HG02973 (cell line): ENCODE results near the gene NES.

Source experiments
- ATAC-seq: cut with Tn5 transposase; IDR thresholded peaks from one replicate; pipeline ENCODE4 v1.9.1; 2021; ENCODE audit warnings: moderate library complexity; ENCODE audit not compliant: unreplicated experiment

NES gene

GRCh38 chr1:156684227-156684782 lies 7.1 kb upstream of the NES start:
- ATAC-seq, result no peak

- no peak for ATAC-seq
These were observed 5.1 kb upstream of the NES start for GRCh38 chr1:156682166-156682890.

DNA sequence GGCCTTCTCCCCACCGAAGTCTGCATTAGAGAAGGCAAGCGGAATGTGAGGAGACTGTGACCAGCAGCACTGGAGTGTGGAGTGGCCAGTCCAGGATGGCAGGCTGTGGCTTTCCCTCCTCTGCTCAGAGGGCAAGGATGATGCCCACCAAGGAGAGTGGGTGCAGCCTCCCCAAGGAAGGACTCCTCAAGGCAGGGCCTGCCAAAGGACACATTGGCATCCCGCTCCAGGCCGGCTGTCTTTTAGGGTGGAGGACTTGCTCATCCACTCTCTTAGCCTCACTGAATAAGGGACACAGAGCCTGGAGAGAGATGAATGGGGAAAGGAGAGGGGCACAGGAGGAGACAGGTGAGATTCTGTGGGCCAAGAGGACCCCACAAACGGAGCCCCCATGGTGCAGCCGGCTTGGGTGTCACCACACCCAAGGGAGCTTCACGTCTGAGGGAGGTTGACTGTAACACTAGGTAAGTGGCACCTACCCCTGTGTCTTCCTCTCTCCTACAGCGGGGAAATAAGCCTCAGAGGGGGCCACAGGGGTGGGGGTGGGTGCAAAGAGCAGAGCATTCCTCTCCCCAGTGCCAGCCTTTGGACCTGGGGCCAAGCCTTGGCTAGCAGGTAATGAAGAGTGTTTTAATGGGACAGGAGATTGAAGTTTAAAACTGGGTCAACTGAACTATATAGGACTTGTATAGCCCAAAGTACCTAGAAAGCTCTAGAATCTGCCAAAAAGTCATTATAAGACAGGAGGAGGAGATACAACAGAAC lies 4.2 kb upstream of the NES start:
- ATAC-seq, result no peak

- ATAC-seq, result no peak
These were observed 2.8 kb upstream of the NES start for GRCh38 chr1:156680056-156680455.

GRCh38 chr1:156677616-156678596 lies 699 bp upstream of the NES start:
- no peak for ATAC-seq

DNA sequence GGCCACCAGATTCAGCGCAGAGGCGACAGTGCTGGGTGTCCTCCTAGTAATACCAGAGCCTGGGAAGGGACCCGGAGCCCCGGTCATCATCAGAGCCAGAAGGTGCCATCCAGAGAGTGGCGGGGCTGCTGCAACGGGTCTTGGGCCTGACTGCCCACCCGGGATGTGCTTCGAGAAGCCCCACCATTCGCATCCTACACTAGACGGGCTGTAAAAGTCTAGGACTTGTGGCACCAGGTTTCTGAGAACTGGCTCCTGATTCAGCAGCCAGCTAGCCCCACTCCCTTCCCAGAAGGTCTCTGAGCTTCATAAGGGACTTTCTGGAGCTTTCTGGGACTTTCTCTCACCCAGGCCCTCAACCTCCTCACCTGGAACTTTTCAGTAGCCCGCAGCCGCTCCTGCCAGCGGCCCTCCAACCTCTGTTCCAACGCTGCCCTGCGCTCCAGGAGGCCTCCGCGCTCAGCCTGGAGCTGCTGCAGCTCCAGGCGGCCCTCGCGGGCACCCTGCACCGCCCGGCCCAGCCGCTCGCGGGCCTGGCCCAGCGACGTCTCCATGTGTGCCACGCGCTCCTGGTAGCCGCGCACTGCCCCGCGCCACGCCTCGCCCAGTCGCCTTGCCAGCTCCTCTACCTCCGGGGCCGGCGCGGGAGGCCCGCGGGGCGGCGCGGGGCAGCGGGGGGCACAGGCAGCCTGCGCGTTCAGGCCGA lies 940 bp downstream of the NES start:
- ATAC-seq, result no peak

DNA sequence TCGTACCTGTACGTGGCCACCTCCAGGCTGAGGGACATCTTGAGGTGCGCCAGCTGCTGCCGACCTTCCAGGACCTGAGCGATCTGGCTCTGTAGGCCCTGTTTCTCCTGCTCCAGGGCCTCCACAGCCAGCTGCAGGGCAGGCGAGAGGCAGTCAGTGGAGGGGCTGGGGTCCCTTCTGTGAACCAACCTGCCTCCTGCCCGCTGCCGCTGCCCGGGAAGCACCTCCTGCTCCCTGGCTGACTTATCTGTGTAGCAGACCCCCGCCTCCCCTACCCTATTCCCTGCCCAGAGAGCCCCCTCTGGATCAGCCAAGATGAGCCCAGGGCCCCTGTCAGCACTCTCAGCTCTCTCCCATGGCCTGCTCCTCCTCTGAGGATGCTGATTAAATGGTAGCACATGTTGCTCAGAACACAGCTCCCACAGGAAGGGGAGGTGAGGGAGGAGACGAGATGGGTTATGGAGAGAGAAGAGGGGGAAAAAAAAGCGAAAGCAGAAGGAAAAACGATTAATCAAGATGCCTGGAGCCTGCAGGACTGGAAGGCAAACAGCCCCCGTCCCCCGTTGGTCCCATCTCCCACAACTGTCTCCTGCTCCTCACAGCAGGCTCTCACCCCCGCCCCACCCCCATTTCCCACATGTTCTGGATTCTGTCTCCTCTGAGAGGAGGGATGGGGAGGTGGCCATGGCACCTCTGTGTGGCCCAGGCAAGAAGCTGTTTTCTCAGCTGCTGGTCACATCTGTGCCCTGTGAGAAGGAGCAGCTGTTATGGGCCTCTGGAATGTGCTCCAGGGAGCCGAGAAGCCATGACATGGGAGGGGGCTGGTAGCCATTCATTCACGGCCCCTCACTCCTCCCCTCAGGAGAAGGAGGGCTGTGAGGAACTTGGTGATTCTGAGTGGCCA lies 1.7 kb downstream of the NES start:
- ATAC-seq, result no peak

- no peak for ATAC-seq
These were observed 3.7 kb downstream of the NES start for GRCh38 chr1:156673387-156674121.

DNA sequence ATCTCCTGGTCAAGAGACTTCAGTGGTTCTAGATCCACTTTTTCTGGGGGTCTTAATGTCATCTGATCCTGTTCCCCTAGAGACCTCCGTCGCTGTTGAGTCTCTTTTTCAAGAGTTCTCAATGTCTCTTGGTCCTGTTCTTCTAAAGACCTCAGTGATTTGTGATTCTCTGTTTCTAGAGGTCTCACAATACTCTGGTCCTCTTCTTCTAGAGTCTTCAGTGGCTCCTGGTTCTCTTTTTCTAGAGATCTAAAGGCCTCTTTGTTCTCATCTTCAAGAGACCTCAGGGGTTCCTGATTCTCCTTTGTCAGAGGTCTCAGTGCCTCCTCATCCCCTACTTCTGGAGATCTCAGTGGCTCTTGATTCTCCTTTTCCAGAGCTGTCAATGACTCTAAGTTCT lies 5.4 kb downstream of the NES start:
- no peak for ATAC-seq

GRCh38 chr1:156670791-156671190 lies 6.4 kb downstream of the NES start:
- no peak for ATAC-seq

DNA sequence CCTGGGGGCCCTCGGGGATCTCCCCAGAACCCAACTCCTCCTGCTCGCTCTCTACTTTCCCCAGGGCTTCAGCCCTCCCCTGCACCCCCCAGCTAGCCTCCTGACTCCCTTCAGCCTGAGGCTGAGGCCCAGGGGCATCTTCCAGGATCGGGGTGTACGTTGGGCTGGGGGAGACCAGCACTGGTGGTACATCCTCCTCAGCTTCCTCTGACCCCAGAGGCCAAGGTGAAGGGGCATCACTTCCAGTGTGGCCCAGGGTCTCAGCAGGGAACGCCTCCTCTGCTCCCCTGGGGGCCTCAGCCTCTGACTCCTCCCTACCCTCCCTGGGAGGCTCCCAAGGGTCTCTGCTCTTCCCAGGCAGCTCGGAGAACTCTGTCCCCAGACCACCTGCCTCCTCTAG lies 6.8 kb downstream of the NES start:
- ATAC-seq, result no peak

GRCh38 chr1:156669794-156670193 lies 7.4 kb downstream of the NES start:
- ATAC-seq, result no peak

- ATAC-seq, result no peak
These were observed 8.2 kb downstream of the NES start for GRCh38 chr1:156668801-156669637.

GRCh38 chr1:156667968-156668709 lies 9.1 kb downstream of the NES start:
- no peak for ATAC-seq

GRCh38 chr1:156667610-156667967 lies 9.6 kb downstream of the NES start:
- no peak for ATAC-seq

GRCh38 chr1:156666862-156667609 lies 10.2 kb downstream of the NES start:
- no peak for ATAC-seq

GRCh38 chr1:156665539-156665938 lies 11.7 kb downstream of the NES start:
- no peak for ATAC-seq
